ENCODE results near the gene MCU. TPM values are rescaled to one million over a fixed set of nuclear protein-coding genes. Genes with fewer than 3 reads are reported as not detected.

Gene MCU
- total RNA-seq, 1 experiment from 2014 or later, result 115 TPM

DNA sequence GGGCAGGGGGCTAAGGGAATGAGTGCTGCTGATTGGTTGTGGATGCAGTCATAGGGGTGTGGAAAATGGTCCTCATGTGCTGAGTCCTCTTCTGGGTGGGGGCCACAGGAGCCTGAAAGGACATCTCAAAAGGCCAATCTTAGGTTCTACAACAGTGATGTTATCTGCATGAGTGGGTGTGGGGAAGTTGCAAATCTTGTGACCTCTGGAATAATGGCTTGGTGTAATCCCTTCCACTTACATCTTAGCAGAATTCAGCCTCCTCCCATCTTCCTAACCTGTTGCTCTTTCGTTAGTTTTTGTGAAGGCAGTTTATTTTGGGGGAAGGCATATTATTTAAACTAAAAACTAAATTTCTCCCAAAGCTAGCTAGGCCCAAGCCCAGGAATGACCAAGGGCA, 159.6 kb downstream of the MCU start:
- in situ Hi-C loops (cut with HindIII; ENCODE audit: low pct_unique_long_range_greater_than_20kb, low sequenced_read_pairs), result no loop called here
- DNase-seq (ENCODE audit: low read depth), result no peak

GRCh38 chr10:72852508-72852907, 160.6 kb downstream of the MCU start:
- DNase-seq (ENCODE audit: low read depth), result no peak
- in situ Hi-C loops (cut with HindIII; ENCODE audit: low pct_unique_long_range_greater_than_20kb, low sequenced_read_pairs), result no loop called here

DNA sequence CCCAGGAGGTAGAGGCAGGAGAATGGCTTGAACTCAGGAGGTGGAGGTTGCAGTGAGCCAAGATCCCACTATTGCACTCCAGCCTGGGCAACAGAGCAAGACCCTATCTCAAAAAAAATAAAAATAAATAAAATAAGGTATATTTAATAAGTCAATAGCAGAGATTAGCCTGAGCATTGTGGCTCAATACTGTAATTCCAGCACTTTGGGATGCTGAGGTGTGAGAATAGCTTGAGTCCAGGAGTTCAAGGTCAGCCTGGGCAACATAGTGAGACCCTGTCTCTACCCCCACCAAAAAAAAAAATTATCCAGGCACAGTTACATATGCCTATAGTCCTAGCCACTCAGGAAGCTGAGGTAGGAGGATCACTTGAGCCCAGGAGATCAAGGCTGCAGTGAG, 163.2 kb downstream of the MCU start:
- in situ Hi-C loops (cut with HindIII; ENCODE audit: low pct_unique_long_range_greater_than_20kb, low sequenced_read_pairs), result no loop called here
- no peak for DNase-seq (ENCODE audit: low read depth)

- no peak for DNase-seq (ENCODE audit: low read depth)
- in situ Hi-C loops (cut with HindIII; ENCODE audit: low pct_unique_long_range_greater_than_20kb, low sequenced_read_pairs), result no loop called here
Measured at GRCh38 chr10:72855790-72856189, 163.8 kb downstream of the MCU start.

- in situ Hi-C loops (cut with HindIII; ENCODE audit: low pct_unique_long_range_greater_than_20kb, low sequenced_read_pairs), result no loop called here
- no peak for DNase-seq (ENCODE audit: low read depth)
Measured at GRCh38 chr10:72858067-72858466, 166.1 kb downstream of the MCU start.

- no peak for DNase-seq (ENCODE audit: low read depth)
- in situ Hi-C loops (cut with HindIII; ENCODE audit: low pct_unique_long_range_greater_than_20kb, low sequenced_read_pairs), result no loop called here
Measured at GRCh38 chr10:72862957-72863356, 171.0 kb downstream of the MCU start.

DNA sequence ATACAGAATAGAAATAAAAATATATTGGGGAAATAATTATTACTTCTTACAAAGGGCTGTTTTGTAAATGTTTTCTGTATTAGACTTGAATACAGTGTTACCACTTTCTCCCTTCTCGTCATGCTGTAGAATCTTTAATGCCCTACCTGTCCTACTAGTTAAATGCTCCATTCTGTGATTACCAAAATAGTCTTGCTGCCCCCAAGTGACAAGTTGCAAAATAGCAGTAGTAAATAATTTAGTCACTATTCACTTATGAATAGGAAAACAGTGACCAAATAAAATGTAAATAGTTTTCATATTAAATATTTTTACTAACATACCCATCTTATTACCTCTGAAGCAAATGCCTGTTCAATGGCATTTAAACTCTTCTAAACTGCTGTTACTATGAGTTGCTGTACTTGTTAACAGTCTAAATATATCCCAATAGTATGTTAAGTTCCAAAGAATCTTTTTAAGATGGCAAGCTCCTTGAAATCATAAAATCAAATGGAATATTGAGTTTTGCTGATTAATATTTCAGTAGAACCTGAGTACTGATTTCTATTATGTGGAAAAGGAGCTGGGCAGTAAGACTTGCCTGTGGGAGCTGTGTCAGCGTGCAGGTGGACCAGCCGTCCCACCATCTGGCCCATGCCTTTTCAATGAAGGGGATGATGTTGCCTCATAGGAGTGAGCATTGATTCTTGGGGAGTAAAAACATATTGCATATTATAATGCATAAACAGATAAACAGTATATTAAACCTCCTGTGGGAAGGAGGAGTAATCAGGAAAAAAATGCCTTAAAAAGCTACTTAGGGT, 183.5 kb downstream of the MCU start:
- DNase-seq (ENCODE audit: low read depth), result peak; percentile 21
- in situ Hi-C loops (cut with HindIII; ENCODE audit: low pct_unique_long_range_greater_than_20kb, low sequenced_read_pairs), result no loop called here

DNA sequence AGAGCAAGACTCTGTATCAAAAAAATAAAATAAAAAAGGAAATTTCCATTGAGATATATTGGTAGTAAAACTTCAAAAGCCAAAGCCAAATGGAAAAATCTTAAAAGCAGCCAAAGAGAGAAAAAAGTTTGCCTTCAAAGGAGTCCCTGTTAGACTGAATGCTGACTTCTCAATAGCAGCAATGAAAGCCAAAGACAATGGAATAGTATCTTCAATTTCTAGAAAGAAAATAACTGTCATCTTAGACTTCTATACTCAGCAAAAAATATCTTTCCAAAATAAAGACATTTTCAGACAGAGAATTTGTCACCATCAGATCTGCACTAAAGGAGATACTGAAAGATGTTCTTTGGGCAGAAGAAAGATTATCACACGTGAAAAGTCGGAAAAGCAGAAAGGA, 187.3 kb downstream of the MCU start:
- DNase-seq (ENCODE audit: low read depth), result no peak
- in situ Hi-C loops (cut with HindIII; ENCODE audit: low pct_unique_long_range_greater_than_20kb, low sequenced_read_pairs), result no loop called here

DNA sequence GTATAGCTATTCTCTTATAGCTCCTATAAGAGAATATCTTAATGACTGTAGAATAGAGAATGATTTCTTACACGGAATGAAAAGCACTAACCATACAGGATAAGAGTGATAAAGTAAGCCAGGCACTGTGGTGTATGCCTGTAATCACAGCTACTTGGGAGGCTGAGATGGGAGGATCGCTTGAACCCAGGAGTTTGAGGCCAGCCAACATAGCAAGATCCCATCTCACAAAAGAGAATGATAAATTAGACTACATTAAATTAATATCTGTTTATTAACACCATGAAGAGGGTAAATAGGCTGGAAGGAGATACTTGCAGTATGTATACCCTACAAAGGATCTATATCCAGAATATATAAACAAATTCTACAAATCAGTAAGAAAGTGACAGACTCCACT, 189.3 kb downstream of the MCU start:
- no peak for DNase-seq (ENCODE audit: low read depth)
- in situ Hi-C loops (cut with HindIII; ENCODE audit: low pct_unique_long_range_greater_than_20kb, low sequenced_read_pairs), result no loop called here

DNA sequence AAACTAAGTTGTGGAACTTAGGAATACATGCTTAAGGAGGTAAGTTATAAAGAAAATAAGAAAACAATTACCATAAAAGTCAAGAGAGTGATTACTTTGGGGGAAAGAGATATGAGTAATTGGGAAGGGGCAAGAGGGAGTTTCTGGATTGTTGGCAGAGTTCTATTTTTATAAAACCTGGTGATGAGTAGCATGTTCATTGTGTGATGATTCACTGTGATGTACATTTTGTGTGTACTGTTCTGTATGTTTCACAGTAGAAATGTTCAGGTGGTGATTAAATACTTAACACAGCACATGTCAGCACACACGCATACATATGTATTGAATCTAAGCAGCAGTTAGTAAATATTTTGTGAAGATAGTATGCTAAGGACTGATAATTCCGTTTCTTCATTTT, 191.9 kb downstream of the MCU start:
- in situ Hi-C loops (cut with HindIII; ENCODE audit: low pct_unique_long_range_greater_than_20kb, low sequenced_read_pairs), result no loop called here
- DNase-seq (ENCODE audit: low read depth), result no peak

- no peak for DNase-seq (ENCODE audit: low read depth)
- in situ Hi-C loops (cut with HindIII; ENCODE audit: low pct_unique_long_range_greater_than_20kb, low sequenced_read_pairs), result no loop called here
Measured at GRCh38 chr10:72885953-72886352, 194.0 kb downstream of the MCU start.

DNA sequence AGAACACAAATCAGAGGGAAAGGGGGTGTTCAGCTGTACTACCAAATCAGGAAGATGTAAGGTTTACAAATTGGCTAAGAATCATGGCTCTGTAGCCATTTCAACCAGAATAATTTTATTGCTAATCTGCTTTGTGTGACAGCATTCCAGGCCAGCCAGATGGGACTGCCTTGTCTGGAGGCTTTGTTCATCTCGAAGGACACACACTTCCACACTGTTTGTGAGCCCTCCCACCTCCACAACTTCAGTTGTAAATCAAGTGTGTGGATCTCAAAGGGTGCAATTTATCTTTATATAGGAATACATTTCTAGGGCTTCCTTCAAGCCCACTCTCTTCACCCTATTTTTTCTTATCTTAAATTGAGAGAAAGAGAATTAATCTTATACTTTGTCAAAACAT, 194.7 kb downstream of the MCU start:
- DNase-seq (ENCODE audit: low read depth), result no peak
- in situ Hi-C loops (cut with HindIII; ENCODE audit: low pct_unique_long_range_greater_than_20kb, low sequenced_read_pairs), result no loop called here

GRCh38 chr10:72887043-72887442, 195.1 kb downstream of the MCU start:
- no peak for DNase-seq (ENCODE audit: low read depth)

DNA sequence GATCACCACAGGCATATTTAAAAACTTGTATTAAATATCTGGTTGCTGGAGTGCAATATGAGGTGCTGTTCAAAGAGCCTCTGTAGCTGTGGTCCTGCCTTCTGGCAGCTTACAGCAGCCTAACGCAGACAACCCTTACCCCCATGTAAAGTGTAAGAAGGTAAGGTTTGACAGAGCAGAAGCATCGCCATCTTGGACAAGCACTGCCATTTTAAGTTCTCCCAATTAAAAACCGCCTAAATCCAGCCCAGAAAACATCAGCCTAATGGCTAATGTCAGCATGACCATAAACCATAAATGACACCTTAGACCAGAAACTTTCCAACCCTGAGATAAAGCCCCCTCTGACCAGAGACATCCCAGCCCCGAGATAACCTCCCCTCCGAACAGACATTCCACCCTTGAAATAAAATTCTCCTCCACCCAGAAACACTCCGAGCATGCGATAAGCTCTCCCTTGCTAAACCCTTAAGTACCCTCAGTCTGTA, 196.3 kb downstream of the MCU start:
- DNase-seq (ENCODE audit: low read depth), result no peak
- in situ Hi-C loops (cut with HindIII; ENCODE audit: low pct_unique_long_range_greater_than_20kb, low sequenced_read_pairs), result no loop called here

More at GRCh38 chr10:72887043-72887442, 195.1 kb downstream of the MCU start:
- in situ Hi-C loops (cut with HindIII; ENCODE audit: low pct_unique_long_range_greater_than_20kb, low sequenced_read_pairs), result no loop called here

DNA sequence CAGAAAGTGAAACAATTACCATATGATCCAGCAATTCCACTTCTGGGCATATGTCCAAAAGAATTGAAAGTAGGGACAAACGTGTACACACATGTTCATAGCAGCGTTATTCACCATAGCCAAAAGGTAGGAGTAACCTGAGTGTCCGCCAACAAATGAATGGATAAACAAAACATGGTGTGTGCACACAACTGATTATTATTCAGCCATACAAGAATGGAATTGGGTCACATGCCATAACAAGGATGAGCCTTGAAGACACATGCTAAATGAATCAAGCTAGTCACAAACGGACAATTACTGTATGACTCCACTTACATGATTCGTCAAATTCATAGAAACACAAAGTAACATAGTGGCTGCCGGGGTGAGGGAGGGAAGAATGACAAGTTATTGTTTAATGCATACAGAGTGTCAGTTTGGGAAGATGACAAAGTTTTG, 197.5 kb downstream of the MCU start:
- DNase-seq (ENCODE audit: low read depth), result peak; percentile 17
- in situ Hi-C loops (cut with HindIII; ENCODE audit: low pct_unique_long_range_greater_than_20kb, low sequenced_read_pairs), result no loop called here

GRCh38 chr10:72890086-72890485, 198.1 kb downstream of the MCU start:
- no peak for DNase-seq (ENCODE audit: low read depth)
- in situ Hi-C loops (cut with HindIII; ENCODE audit: low pct_unique_long_range_greater_than_20kb, low sequenced_read_pairs), result no loop called here

DNA sequence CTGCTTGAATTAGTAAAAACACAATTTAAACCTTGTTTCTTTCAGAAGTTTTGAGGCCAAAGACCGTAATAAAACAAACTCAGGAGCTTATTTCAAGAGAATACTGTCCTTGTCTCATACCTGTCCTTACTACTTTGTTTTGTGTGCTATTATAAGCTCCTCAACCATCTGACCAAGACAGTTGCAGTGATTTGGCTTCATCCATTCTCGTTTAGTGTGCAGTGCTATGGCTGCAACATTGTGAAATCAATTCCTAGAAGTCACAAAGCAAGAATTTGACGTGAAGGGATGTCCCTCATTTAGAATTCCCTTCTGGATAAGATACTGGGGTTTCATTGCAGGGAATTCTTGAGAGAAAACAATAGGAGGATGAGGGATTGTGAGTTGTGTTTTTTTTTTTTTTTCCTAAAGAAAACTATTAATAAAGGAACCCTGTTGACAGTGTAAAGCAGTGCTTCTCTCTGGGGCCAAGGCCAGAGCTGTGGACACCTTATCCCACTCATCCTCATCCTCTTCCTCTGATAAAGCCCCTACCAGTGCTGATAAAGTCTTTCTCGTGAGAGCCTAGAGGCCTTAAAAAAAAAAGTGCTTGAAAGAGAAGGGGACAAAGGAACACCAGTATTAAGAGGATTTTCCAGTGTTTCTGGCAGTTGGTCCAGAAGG, 201.3 kb downstream of the MCU start, which contains the start of gene OIT3:
Gene OIT3, plus strand, starts transcription at position 604 of the 663 bp plus-strand sequence. CDS start 60 bp downstream, outside the sequence.
- in situ Hi-C loops (cut with HindIII; ENCODE audit: low pct_unique_long_range_greater_than_20kb, low sequenced_read_pairs), result no loop called here
- DNase-seq (ENCODE audit: low read depth), result no peak

DNA sequence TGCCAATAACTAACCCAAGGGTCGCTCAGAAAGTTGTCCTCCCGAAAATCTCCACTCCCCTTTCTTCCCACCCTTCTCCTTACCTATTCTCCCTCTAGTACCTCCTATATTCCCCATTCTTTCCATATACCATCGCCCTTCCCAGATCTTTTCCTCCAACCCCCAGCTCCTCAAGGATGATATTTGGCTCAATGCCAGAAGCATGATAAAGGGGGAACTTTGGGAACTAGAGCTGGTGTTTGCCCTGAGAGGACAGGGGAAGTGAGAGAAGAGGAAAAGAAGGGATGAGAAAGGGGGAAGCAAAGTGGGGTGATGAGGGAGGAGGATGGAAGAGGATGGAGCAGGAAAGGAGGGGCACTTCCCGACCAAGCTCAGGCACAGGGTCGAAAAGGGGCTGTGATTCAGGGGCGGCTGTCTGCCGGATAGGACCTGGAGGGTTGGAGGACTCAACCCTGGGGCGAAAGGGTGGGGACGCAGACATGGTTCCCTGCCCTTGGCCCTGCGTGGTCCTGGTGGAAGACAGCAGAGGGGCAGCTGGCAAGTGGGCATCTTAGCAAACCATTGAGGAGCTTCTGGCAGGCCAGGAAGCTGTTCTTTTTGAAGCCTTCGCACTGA, 203.4 kb downstream of the MCU start:
- in situ Hi-C loops (cut with HindIII; ENCODE audit: low pct_unique_long_range_greater_than_20kb, low sequenced_read_pairs), result no loop called here
- no peak for DNase-seq (ENCODE audit: low read depth)

- no peak for DNase-seq (ENCODE audit: low read depth)
- in situ Hi-C loops (cut with HindIII; ENCODE audit: low pct_unique_long_range_greater_than_20kb, low sequenced_read_pairs), result no loop called here
Measured at GRCh38 chr10:72898616-72899015, 206.7 kb downstream of the MCU start.
